GM20000 (cell line): Measurements from ENCODE around the gene IL1RL1.

Experiments
- DNase-seq: peaks from one replicate; pipeline ENCODE4 v3.0.0; 2012; ENCODE audit warnings: low spot score
- CTCF ChIP-seq: IDR thresholded peaks from 2 replicates; pipeline ENCODE4 v1.5.1; 2012; ENCODE audit warnings: mild to moderate bottlenecking, control low read depth; ENCODE audit errors: extremely low read depth, missing control alignments

The IL1RL1 gene

DNA sequence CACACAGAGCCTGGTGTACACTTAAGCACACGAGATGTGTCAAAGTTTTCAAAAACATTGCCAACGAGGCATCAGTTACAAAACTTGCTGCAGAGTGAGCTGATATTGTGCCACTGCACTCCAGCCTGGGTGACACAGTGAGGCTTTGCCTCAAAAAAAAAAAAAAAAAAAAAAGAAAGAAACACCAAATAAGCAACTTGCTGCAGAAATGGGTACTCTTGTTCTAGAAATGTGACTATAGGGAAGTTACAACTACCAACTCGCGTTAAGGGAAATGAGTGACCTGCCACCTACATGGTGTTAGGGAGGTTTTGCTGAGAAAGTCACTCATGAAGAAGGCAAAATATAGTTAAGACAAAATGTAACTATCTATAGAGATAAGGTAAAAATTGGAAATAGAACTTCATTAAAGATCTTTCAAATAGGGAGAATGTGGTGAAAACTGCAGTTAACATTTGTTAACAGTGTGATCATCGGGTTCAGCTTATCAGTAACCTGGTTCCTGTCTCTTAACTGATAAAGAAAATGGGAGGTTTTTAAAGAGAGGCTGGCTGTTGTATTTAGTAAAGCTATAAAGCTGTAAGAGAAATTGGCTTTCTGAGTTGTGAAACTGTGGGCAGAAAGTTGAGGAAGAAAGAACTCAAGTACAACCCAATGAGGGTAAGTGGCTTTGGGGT lies at the start of gene IL1RL1:
TSS of gene IL1RL1 (plus strand) at position 600 of the 677 bp plus-strand sequence. CDS start 26,702 bp downstream, outside the sequence.
- TF ChIP-seq CTCF: no peak

DNA sequence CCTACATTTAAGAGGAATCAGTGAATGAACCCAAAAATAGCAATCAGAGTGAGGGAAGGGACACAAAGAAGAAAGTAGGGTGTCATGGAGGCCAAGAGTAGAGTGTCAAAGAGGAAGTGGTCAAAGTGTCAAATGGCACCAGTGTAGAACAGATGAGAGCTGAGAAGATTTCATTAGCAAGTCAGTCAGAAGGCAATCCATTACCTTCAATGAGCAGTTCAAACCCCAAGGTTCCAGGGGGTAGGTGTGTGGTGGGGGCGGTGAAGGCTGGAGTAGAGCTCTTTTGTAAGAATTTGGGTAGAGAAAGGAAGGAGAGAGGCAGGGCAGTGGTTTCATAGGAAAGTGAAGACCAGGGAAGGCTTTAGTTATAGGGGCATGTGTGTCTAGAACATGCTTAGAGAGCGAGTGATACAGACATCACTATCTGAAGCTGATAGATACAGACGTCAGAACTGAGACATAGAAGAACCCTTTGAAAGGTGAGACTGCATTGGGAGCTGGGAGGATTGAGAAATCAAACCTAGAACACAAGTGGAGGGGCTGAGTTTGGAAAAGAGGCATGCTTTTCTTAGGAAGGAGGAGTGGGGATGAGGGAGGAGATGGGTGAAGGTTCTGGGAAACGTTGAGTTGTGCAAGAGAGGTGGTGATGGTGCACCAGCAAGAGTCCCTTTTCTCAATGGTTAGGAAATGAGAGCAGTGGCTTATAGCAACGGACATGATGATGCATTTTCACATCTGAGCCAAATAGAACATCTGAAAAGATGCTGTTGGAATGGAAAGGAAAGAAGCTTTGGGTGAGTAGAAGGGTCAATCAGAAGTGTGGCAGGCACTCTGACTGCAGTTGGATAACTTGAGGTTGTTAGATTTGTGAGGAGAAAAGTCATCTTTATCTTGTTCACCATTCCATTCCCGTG lies 48.9 kb upstream of the IL1RL1 start:
- no peak for DNase-seq
- TF ChIP-seq CTCF: no peak

More for the DNA sequence above, at the start of gene IL1RL1:
- no peak for DNase-seq

DNA sequence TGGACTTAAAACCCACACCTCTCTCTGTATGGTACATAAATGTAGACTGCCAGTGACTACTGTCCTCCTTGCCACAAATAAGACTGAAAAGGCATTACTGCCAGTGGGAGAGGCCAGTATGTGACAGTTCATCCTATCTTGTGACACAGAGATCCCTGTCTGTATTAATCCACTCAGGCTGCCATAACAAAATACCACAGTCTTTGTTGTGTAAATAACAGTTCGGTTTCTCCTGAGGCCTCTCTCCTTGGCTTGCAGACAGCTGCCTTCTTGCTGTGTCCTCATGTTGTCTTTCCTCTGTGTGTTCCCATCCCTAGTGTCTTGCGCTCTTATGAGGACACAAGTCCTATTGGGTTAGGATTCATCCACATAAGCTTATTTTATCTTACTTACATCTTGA lies 46.4 kb upstream of the IL1RL1 start:
- DNase-seq: no peak
- TF ChIP-seq CTCF: no peak

DNA sequence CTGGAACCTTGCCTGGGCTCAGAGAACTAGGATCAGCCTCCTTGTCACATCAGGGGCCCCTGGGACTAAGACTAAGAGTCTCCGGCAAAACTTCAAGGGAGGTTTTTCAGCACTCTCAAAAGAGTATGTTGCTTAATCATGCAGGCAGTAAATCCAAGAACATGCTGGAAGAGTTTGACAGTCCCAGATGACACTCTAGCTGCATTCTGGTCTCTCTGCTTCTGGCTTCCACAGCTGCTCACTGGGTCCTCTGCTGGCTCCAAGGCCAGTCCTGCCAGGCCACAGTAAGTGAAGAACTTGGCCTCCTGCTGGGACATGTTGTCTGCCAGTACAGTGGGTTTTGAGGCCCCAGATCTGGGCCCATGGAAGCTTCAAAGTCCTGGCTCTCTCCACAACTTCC lies 45.2 kb upstream of the IL1RL1 start:
- TF ChIP-seq CTCF: no peak
- no peak for DNase-seq

DNA sequence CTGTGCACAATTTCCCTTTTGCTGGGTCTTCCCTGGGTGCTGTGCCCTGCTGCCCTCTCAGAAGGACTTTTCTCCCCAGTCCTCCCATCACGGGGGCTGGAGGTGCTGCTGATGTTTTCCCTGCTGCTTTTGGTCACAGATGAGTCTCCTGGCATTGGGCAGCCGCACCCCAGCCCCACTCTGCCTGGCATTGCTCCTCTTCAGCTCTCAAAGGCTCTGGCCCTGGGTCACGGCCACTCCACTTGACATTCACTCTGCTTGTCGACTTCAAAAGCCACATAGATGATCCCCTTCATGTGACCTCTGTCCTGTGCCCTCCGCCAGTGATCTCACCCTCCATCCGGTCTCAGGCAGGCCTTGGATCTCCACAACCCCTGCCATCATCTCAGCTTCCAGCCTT lies 43.6 kb upstream of the IL1RL1 start:
- no peak for TF ChIP-seq CTCF
- no peak for DNase-seq

DNA sequence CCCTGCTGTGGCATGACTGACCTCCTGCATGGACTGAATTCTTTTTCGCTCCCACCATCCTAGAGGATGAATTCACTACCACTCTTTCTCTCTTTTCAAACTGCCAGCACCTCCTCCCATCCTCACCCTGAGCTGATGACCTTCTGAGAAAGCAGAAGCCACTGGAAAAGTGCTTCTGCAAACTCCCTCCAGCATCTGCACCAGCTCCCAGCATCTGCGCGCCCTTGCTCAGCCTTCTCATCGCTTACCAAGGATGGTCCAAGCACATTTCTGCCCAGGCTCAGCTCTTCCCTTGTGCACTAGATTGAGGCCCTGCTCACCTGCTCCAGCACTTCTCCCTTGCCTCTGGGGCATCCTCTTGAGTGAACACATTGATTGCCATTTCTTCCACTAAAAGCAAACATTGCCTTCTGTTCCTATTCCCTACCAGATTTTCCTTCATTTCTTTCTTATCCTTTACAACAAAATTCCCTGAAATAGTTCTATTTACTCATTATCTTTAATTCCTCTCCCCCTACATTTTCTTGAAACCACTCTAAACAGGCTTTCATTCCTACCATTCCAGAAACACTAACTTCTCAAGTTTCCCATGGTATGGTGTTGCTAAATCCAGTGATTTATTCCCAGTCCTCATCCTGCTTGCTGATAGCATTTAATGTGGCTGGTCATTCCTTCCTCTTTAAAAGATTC lies 42.7 kb upstream of the IL1RL1 start:
- DNase-seq: no peak
- no peak for TF ChIP-seq CTCF

- no peak for DNase-seq
- TF ChIP-seq CTCF: no peak
Observed at GRCh38 chr2:102269200-102269524, 42.2 kb upstream of the IL1RL1 start.
